ENCODE measurements around the gene SPOCD1. TPM values are rescaled to one million over a fixed set of nuclear protein-coding genes. Genes with fewer than 3 reads are reported as not detected.

The SPOCD1 gene
- total RNA-seq, 1 donor from 2014 or later: 28.0 TPM

DNA sequence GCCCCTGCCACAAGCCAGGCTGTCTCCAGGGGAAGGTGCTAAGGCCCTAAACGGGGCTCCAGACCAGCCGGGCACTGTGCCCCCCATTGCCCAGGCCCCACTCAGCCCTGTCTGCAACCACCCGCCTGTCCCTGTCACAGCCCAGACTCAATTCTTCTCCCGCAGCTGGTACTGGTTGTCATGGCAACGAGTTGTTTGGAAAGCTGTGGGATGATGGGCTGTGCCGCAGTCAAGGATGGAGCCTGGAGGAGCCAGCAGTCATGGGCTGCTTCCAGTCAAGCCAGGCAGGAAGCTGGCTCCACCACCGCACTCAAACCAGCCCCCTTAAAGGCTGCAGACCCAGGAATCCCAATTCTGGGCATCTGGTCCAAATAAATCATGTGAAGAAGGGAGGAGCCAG, 4.2 kb downstream of the SPOCD1 start:
- Histone ChIP-seq H3K9me3 (ENCODE audit: insufficient read depth, low read depth, low read length) (no peaks in the 10 kb centered on the region), H3K4me3 (ENCODE audit: insufficient read depth, low read depth, low read length) (no peak overlapping the region), H3K4me1 (ENCODE audit: insufficient read depth, low read length) (no peaks in the 10 kb centered on the region), H3K36me3 (ENCODE audit: insufficient read depth, low read length) (no peaks in the 10 kb centered on the region), H3K27me3 (ENCODE audit: insufficient read depth, low read length) (no peaks in the 10 kb centered on the region), H3K9ac (ENCODE audit: low read length) (no peak overlapping the region), H3K4me2 (ENCODE audit: low read length) (no peak overlapping the region), H2AFZ (ENCODE audit: low read depth, low read length) (no peak overlapping the region), H4K20me1 (ENCODE audit: insufficient read depth, low read length) (no peaks in the 10 kb centered on the region), H3K27ac (ENCODE audit: low read depth, low read length) (no peak overlapping the region), H3K79me2 (ENCODE audit: insufficient read depth, low read length) (no peaks in the 10 kb centered on the region)
- Mint-ChIP-seq H3K4me3 (ENCODE audit: unreplicated experiment) (no peak overlapping the region), H3K36me3 (ENCODE audit: low read depth, unreplicated experiment) (no peaks in the 10 kb centered on the region), H3K4me1 (ENCODE audit: low read depth, unreplicated experiment) (no peaks in the 10 kb centered on the region), H3K27ac (ENCODE audit: unreplicated experiment) (no peak overlapping the region), H3K27me3 (ENCODE audit: low read depth, unreplicated experiment) (peaks cover 2% of the 10 kb centered on the region), H3K9me3 (ENCODE audit: unreplicated experiment) (no peaks in the 10 kb centered on the region)
- no peak for FAIRE-seq
- TF ChIP-seq EZH2 (IDR thresholded peaks at IDR 0.05; ENCODE audit: insufficient read depth, low read length): no peak
- TF ChIP-seq, protein P1, sequence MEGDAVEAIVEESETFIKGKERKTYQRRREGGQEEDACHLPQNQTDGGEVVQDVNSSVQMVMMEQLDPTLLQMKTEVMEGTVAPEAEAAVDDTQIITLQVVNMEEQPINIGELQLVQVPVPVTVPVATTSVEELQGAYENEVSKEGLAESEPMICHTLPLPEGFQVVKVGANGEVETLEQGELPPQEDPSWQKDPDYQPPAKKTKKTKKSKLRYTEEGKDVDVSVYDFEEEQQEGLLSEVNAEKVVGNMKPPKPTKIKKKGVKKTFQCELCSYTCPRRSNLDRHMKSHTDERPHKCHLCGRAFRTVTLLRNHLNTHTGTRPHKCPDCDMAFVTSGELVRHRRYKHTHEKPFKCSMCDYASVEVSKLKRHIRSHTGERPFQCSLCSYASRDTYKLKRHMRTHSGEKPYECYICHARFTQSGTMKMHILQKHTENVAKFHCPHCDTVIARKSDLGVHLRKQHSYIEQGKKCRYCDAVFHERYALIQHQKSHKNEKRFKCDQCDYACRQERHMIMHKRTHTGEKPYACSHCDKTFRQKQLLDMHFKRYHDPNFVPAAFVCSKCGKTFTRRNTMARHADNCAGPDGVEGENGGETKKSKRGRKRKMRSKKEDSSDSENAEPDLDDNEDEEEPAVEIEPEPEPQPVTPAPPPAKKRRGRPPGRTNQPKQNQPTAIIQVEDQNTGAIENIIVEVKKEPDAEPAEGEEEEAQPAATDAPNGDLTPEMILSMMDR (IDR thresholded peaks at IDR 0.05; ENCODE audit: insufficient read depth, low read depth, low read length): no peak
- DNase-seq (ENCODE audit: low read depth): peak; percentile 49

DNA sequence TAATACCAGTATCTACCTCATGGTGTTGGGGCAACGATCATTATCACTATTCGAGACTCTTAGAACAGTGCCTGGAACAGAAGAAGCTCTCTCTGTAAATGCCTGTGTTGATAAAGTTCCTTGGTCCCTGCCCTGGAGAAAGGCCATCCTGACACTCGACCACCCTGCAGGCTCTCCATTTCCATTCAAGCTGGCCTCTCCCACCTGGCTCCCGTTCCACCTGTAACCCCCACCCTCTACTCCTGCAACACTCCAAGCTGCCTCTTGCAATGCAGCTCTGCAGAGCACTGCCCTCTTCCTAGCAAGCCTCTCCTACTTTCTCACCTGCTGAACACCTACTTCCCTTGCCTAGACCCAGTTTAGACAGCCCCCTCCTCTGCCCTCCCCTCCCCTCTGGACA, 6.1 kb downstream of the SPOCD1 start:
- DNase-seq (ENCODE audit: low read depth): no peak
- Histone ChIP-seq H4K20me1 (ENCODE audit: insufficient read depth, low read length) (no peaks in the 10 kb centered on the region), H3K27ac (ENCODE audit: low read depth, low read length) (no peak overlapping the region), H3K4me3 (ENCODE audit: insufficient read depth, low read depth, low read length) (no peak overlapping the region), H3K4me2 (ENCODE audit: low read length) (peak overlapping the region; percentile 3), H3K79me2 (ENCODE audit: insufficient read depth, low read length) (no peaks in the 10 kb centered on the region), H3K27me3 (ENCODE audit: insufficient read depth, low read length) (no peaks in the 10 kb centered on the region), H3K36me3 (ENCODE audit: insufficient read depth, low read length) (no peaks in the 10 kb centered on the region), H3K4me1 (ENCODE audit: insufficient read depth, low read length) (no peaks in the 10 kb centered on the region), H3K9ac (ENCODE audit: low read length) (no peak overlapping the region), H2AFZ (ENCODE audit: low read depth, low read length) (no peak overlapping the region), H3K9me3 (ENCODE audit: insufficient read depth, low read depth, low read length) (no peaks in the 10 kb centered on the region)
- no peak for TF ChIP-seq EZH2 (IDR thresholded peaks at IDR 0.05; ENCODE audit: insufficient read depth, low read length)
- H3K4me1 Mint-ChIP-seq (ENCODE audit: low read depth, unreplicated experiment): no peaks in the 10 kb centered on the region
- peaks cover 2% of the 10 kb centered on the region for H3K27me3 Mint-ChIP-seq (ENCODE audit: low read depth, unreplicated experiment)
- H3K9me3 Mint-ChIP-seq (ENCODE audit: unreplicated experiment): no peaks in the 10 kb centered on the region
- H3K4me3 Mint-ChIP-seq (ENCODE audit: unreplicated experiment): no peak overlapping the region
- H3K27ac Mint-ChIP-seq (ENCODE audit: unreplicated experiment): no peak overlapping the region
- H3K36me3 Mint-ChIP-seq (ENCODE audit: low read depth, unreplicated experiment): no peaks in the 10 kb centered on the region
- FAIRE-seq: no peak

DNA sequence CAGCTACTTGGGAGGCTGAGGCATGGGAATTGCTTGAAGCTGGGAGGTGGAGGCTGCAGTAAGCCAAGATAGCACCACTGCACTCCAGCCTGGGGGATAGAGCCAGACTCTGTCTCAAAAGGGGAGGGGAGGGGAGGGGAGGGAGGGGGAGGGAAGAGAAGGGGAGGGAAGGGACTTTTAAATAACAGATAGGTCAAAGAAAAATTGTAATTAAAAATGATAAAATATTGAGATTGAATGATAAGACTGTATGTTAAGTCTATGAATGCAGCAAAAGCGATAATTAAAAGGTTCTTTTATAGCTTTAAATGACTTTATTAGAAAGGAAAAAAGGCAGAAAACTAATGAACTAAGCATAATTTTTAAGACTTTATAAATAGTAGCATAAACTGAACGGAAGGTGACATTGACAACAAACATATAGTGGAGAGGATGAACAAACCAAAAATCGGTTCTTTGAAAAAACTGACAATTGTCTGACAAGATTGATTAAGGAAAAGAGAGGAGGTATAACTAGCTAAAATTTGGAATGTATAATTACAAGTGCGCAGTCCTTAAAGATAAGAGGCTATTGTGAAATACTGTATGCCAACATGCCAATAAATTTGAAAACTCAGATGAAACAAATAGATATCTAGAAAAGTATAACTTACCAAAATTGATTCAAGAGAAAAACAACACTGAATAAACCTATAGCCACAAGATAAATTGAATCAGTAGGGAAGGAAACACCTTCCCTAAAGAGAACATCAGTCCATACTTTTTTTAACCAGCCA, 8.4 kb downstream of the SPOCD1 start:
- Histone ChIP-seq H3K9me3 (ENCODE audit: insufficient read depth, low read depth, low read length) (no peaks in the 10 kb centered on the region), H3K4me1 (ENCODE audit: insufficient read depth, low read length) (no peaks in the 10 kb centered on the region), H3K4me3 (ENCODE audit: insufficient read depth, low read depth, low read length) (no peak overlapping the region), H4K20me1 (ENCODE audit: insufficient read depth, low read length) (no peaks in the 10 kb centered on the region), H3K9ac (ENCODE audit: low read length) (no peak overlapping the region), H3K36me3 (ENCODE audit: insufficient read depth, low read length) (no peaks in the 10 kb centered on the region), H3K27ac (ENCODE audit: low read depth, low read length) (no peak overlapping the region), H2AFZ (ENCODE audit: low read depth, low read length) (no peak overlapping the region), H3K27me3 (ENCODE audit: insufficient read depth, low read length) (no peaks in the 10 kb centered on the region), H3K79me2 (ENCODE audit: insufficient read depth, low read length) (no peaks in the 10 kb centered on the region), H3K4me2 (ENCODE audit: low read length) (no peak overlapping the region)
- TF ChIP-seq EZH2 (IDR thresholded peaks at IDR 0.05; ENCODE audit: insufficient read depth, low read length): no peak
- TF ChIP-seq, protein P1 (IDR thresholded peaks at IDR 0.05; ENCODE audit: insufficient read depth, low read depth, low read length): no peak
- DNase-seq (ENCODE audit: low read depth) (no peak), FAIRE-seq (no peak)
- H3K36me3 Mint-ChIP-seq (ENCODE audit: low read depth, unreplicated experiment): no peaks in the 10 kb centered on the region
- no peaks in the 10 kb centered on the region for H3K4me1 Mint-ChIP-seq (ENCODE audit: low read depth, unreplicated experiment)
- H3K27ac Mint-ChIP-seq (ENCODE audit: unreplicated experiment): no peak overlapping the region
- H3K27me3 Mint-ChIP-seq (ENCODE audit: low read depth, unreplicated experiment): no peaks in the 10 kb centered on the region
- no peaks in the 10 kb centered on the region for H3K9me3 Mint-ChIP-seq (ENCODE audit: unreplicated experiment)
- H3K4me3 Mint-ChIP-seq (ENCODE audit: unreplicated experiment): no peak overlapping the region
